Transverse colon (tissue), 3 donors: ENCODE data around the gene GNAQ.

Experiments used
- CTCF ChIP-seq, 5 experiments: fragments of 200-600 bp in 3 of 5; fragments of 450-650 bp in 2 of 5; sonication (generic) in 3 of 5; IDR thresholded peaks; 1 replicate in 2 of 5; 2 replicates in 3 of 5; pipeline ENCODE4 v1.5.1; 2016 to 2017; ENCODE audit warnings: antibody characterized with exemption in 5 of 5, inconsistent platforms in 3 of 5, mild to moderate bottlenecking in 2 of 5, moderate library complexity in 1 of 5
- EP300 ChIP-seq: sonication (generic); formaldehyde crosslinking; IDR thresholded peaks from one replicate; pipeline ENCODE4 v1.6.1; 2017; ENCODE audit warnings: antibody characterized with exemption, low read depth

GRCh38 chr9:77844415-77844814 lies 187.2 kb downstream of the GNAQ start:
- no peak for TF ChIP-seq CTCF (IDR thresholded peaks at IDR 0.05)
- no peak for TF ChIP-seq EP300
